GM12874 (cell line): Measurements from ENCODE around the gene PDE4B.

Experiments
- TF ChIP-seq, protein P1 (sequence below): IDR thresholded peaks from 2 replicates; pipeline ENCODE4 v1.5.1; 2011; ENCODE audit warnings: low read depth, mild to moderate bottlenecking, control low read depth, low read length, moderate library complexity; ENCODE audit not compliant: insufficient read depth

PDE4B gene

DNA sequence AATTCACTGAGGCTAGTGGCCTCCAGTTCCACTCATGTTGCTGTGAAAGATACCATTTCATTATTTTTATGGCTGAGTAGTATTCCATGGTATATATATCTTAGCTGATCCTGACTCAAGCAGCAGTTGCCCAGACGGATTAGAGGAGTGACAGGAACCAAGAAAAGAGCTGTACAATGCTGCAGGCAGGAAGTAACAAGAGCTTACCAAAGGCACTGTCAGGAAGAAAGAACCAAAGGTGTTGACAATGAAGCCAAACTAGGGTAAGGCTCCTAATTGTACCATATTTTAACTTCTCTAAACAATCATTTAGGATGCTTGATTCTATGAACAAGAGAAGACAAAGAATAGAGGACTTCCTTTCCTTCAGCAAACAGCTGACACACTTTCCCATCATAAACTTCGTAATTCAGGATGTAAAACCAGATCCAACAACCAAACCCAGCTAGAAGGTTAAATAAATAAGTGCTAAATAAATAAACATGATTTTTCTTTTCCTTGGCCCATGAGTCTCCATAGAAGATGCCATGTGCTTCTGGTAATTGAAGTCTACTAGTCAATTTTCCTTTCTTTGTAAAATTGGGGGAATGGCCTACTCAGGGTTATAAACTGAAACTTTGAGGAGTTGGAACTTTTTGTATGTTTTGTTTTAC lies 493.0 kb downstream of the PDE4B start:
- TF ChIP-seq, protein P1, sequence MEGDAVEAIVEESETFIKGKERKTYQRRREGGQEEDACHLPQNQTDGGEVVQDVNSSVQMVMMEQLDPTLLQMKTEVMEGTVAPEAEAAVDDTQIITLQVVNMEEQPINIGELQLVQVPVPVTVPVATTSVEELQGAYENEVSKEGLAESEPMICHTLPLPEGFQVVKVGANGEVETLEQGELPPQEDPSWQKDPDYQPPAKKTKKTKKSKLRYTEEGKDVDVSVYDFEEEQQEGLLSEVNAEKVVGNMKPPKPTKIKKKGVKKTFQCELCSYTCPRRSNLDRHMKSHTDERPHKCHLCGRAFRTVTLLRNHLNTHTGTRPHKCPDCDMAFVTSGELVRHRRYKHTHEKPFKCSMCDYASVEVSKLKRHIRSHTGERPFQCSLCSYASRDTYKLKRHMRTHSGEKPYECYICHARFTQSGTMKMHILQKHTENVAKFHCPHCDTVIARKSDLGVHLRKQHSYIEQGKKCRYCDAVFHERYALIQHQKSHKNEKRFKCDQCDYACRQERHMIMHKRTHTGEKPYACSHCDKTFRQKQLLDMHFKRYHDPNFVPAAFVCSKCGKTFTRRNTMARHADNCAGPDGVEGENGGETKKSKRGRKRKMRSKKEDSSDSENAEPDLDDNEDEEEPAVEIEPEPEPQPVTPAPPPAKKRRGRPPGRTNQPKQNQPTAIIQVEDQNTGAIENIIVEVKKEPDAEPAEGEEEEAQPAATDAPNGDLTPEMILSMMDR: no peak

DNA sequence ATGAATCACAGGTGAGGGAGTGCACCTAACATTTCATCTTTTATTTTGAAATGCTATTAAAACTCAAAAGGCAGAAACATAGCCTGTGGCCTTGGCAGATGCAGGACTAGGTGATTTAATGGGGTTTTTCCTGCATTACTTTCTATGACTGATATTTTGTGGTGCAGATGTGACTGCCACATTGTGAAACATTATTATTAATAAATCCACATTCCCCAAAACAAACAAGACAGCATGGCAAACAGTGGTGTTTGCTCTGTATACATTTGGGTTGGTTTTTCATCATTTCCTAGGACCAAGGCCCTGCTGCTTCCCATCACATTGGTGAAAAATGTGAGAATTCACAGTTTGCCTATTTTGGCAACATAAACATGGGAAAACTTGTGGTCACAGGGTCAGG lies 493.6 kb downstream of the PDE4B start:
- TF ChIP-seq, protein P1: no peak

DNA sequence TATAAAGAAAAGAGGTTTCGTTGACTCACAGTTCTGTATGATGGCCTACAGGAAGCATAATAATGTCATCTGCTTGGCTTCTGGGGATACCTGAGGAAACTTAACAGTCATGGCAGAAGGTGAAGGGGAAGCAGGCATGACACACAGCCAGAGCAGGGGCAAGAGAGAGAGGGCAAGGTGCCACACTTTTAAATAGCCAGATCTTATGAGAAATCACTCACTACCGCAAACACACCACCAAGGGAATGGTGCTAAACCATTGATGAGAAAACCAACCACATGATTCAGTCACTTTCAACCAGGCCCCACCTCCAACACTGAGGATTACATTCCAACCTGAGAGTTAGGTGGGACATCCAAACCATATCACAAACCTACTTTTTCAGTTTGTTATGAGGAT lies 495.4 kb downstream of the PDE4B start:
- TF ChIP-seq, protein P1: no peak

DNA sequence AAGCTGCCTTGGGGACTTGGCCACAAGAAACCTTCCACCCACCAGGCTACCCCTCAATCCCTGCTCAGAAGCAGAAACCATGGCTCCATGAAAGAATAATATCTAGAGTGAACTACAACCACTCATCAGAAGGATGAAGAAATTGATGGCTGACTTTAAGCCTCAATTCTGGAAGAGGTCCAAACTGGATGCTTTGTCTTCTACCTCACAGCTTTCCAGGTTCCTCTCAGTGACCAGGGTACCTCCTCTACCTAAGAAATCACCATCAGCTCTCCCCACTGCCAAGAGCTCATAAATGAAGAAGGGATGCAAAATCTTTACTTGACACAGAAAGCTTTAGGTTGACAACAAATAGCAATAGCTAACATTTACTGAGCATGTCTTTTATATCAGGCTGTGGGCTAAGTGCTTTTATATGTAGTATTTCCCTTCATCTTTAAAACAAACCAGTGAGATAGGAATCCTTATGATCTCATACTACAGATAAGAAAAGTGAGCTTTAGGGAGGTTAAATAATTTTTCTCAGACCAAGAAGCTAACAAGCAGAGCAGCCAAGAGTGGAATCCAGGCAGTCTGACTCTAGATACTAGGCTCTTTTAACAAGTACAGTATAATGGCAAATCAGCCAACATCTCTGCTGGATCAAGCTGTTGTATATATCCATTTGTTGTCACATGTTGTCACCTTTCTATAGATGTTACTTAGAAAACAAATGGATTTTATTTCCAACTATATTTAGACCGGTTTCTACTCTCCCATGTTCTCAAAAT lies 498.3 kb downstream of the PDE4B start:
- TF ChIP-seq, protein P1: no peak

DNA sequence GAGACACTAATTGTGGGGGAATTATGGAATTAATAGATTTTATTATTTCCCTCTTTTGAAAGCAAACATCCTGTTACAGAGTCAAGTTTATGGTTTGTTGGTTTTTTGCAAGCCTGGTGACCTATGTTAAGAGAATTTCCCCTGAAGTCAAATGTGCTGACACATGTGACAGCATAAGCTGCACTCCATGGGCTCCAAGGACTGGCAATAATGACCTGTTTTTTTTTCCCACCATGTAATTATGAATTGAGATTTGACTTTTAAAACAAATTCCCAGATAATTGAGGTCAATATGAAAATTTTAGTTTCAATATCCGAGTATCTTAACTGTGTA lies 498.8 kb downstream of the PDE4B start:
- TF ChIP-seq, protein P1: no peak

DNA sequence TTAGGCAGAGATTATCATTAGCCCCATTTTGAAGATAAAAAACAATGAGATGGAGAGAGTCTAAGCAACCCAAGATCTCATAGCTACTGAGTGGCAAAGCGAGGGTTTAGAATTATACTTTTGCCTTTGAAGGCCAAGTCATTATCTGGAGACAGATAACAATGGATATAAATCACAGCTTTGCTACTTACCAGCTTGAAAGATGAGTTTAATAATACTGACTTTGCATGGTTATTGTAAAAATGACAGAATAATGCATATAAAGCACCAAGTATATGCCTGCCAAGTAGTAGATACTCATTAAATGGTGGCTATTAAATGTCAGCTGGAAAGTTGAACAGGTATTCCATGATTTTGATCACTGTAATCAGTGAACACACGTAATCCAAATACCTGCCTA lies 499.6 kb downstream of the PDE4B start:
- TF ChIP-seq, protein P1: no peak

DNA sequence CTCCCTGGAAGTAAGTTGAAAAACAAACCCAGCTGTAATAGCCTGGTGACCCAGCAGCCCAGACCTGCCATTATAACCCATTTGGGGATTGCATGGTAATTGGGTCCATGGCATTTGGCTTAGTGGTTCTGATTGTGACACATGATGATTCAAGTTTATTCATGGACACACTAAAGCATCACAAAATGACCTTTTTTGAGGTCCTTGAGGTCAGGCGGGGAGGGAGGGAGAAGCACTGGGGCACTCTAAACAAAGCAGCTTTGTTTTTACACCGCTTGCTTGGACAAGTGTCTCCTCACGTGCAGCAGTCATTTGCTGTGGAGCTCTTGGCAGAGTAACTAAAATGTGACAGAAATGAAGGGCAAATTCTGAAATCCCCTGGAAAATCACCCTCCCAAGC lies 500.2 kb downstream of the PDE4B start:
- TF ChIP-seq, protein P1: no peak
